ENCODE results near the gene PAX7.

The PAX7 gene

GRCh38 chr1:18642278-18643095 is 11.8 kb downstream of the PAX7 start:
- no peak for DNase-seq

GRCh38 chr1:18643154-18644012 is 12.7 kb downstream of the PAX7 start:
- DNase-seq = no peak

- no peak for DNase-seq
These were observed 13.4 kb downstream of the PAX7 start for GRCh38 chr1:18644013-18644399.

GRCh38 chr1:18644446-18644845 is 13.8 kb downstream of the PAX7 start:
- DNase-seq = no peak

- DNase-seq = no peak
These were observed 14.5 kb downstream of the PAX7 start for GRCh38 chr1:18644973-18645746.

- no peak for DNase-seq
These were observed 15.1 kb downstream of the PAX7 start for GRCh38 chr1:18645747-18646090.

GRCh38 chr1:18646091-18646785 is 15.6 kb downstream of the PAX7 start:
- no peak for DNase-seq

GRCh38 chr1:18646786-18647410 is 16.3 kb downstream of the PAX7 start:
- DNase-seq = no peak

GRCh38 chr1:18647681-18648214 is 17.1 kb downstream of the PAX7 start:
- DNase-seq = no peak

- DNase-seq = no peak
These were observed 19.2 kb downstream of the PAX7 start for GRCh38 chr1:18649693-18650370.

GRCh38 chr1:18651713-18652112 is 21.1 kb downstream of the PAX7 start:
- no peak for DNase-seq

GRCh38 chr1:18652791-18653190 is 22.1 kb downstream of the PAX7 start:
- no peak for DNase-seq

- DNase-seq = no peak
These were observed 22.7 kb downstream of the PAX7 start for GRCh38 chr1:18653367-18653766.

GRCh38 chr1:18653916-18654315 is 23.3 kb downstream of the PAX7 start:
- DNase-seq = peak; percentile 72

- no peak for DNase-seq
These were observed 24.0 kb downstream of the PAX7 start for GRCh38 chr1:18654599-18654998.

GRCh38 chr1:18657506-18658201 is 27.0 kb downstream of the PAX7 start:
- no peak for DNase-seq

- no peak for DNase-seq
These were observed 28.2 kb downstream of the PAX7 start for GRCh38 chr1:18658831-18659230.

GRCh38 chr1:18661404-18662285 is 31.0 kb downstream of the PAX7 start:
- DNase-seq = no peak

GRCh38 chr1:18662286-18662639 is 31.6 kb downstream of the PAX7 start:
- no peak for DNase-seq

Measured in NCI-H2227 treated with DMSO at 0.1 percent for 48 hours (cell line).